Activated CD8-positive, alpha-beta memory T cell treated with anti-CD3 and anti-CD28 coated beads for 1 hour (primary cell): Measurements from ENCODE around the gene AFAP1.

Source experiments
- DNase-seq, 2 donors: peaks; one replicate each; pipeline ENCODE4 v3.0.0-alpha.2; 2020; ENCODE audit warnings: low read depth in 1 of 2; ENCODE audit errors: extremely low read depth in 1 of 2

AFAP1 gene

GRCh38 chr4:7788193-7788592 is 151.5 kb downstream of the AFAP1 start:
- no peak for DNase-seq

- DNase-seq: no peak
These were observed 151.9 kb downstream of the AFAP1 start for GRCh38 chr4:7787681-7788141.

GRCh38 chr4:7787067-7787466 is 152.6 kb downstream of the AFAP1 start:
- DNase-seq: no peak

DNA sequence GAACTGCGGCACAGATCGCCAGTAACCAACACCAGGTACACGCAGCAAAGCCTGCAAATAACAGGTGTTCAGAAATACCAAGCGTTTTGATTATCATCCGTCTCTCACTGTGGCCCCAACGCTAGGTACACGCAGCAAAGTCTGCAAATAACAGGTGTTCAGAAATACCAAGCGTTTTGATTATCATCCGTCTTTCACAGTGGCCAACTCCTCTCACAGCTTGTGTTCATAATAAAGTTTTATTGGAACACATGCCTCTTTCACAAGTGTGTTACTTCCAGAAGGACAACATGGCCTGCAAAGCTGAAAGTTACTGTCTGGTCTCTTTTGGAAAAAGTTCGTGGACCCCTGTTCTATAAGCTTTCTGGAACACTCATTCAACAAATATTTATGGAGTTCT is 153.1 kb downstream of the AFAP1 start:
- no peak for DNase-seq

DNA sequence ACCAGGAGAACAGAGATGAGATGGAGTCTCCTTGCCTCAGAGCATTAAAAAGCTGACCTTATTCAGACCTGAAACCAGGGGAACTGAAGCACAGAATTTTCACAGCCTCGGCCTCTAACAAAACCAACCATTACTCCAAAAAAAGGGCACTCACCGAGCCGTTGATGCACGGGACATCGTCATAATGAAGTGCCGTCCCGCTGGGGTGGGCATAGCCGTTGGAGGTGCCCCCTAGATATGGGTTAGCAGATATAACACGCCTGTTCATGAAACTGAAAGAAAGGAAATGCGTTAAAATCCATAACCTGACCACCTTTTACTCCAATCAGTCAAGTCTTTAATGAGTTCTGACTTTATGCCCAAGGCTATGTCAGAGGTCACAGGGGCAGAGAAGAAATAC is 153.6 kb downstream of the AFAP1 start:
- no peak for DNase-seq

DNA sequence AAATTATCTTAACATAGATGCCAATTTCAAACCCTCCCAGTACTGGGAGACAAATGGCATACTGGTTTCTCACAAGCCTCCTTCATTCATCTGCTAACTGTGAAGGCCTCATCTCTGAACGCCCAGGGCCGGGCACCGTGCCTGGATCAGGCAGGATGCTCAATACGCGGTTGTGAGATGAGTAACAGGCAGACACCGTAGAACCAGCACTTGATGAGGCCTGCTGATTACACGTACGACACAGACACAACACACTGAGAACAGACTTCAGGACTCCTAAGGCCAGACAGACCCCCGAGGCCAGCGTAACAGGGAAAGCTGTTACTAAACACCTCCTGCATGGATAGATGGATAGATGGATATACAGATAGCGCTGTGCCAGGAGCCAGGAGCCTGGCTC is 154.6 kb downstream of the AFAP1 start:
- DNase-seq: no peak

DNA sequence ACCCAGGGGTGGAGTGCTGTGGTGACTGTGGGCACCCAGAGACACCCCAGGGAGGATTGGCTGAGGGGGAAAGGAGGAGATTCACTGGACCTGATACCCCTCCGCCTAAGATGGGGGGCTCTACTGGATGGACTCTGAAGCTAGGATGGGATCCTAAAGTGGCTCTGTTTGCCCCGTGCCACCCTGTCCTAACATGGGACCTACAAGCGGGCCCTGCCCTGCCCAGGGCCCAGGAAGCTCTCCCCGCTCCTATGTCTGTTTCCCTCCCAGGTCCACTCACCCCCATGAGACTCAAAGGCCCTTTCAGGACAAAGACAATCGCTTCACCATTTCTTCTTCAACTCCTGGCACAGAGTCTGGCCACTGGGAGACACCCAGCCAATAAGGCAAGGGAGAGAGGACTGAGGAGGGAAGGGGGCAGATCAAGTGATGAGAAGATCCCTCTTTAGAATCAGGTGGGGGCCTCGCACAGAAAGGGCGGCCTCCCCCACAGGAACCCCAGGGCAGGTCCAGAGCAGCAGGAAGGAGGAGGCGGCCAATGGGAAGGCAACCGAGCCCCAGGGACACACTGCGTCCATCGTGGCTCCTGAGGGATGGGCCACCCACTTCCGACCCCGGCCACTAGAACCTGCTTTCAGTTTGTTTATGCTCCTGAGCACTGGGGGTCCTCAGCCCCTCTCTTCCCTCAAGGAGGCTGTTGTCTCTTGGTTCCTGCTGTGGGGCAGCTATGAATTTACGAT is 155.4 kb downstream of the AFAP1 start:
- no peak for DNase-seq

DNA sequence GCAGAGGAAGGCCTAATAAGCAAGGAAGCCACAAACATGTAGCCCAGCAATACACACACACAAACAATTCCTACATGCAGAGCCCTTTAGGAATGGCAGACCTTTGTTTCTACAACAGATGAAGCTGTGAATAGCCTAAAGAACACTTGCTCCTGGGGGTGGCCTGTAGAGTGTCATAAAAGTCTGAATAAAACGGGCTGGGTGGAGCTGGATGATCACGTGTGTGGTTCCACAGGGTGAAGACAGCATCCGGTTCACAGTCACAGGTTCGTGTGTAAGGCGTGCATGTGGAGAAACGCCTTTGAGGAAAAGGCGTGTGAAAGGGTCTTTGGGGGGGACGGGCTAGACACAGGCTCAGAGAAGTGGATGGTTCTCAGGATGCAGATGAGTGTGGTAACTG is 156.1 kb downstream of the AFAP1 start:
- DNase-seq: no peak

GRCh38 chr4:7782783-7783182 is 156.9 kb downstream of the AFAP1 start:
- no peak for DNase-seq

DNA sequence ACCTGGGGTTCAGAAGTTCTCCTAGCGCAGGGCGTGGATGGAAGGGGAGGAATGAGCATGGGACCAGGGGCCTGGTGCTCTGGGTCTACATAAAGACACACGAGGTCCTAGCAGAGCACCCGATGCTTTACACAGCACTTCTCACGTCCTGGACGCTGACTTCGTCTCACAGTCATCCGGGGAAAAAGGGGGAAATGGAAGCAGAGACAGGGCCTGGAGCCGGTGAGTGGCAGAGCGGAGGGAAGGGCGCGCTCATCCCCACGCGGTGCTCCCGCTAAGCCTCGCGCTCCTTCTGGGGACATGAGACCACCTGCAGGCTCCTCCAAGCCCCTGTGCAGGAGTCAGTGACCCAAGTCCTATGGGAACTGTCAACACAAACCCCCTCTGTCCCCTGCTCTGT is 157.7 kb downstream of the AFAP1 start:
- no peak for DNase-seq

DNA sequence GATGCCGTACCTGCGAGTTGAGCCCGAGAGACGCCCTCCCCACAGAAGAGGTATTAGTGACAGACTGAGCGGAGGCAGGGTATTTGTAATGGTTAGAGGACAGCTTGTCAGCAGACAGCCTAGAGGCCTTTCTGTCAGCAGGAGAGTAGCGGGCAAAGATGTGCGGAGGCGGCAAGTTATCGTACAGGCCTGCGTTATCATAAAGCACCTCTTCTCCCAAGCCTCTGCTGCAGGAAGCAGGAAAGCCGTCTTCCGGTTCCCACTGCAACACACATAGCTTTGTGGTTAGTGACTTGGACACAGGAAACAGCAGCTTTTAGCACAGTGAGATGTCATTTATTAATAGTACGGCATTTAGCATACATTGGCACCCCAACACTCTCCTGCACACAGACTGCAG is 158.3 kb downstream of the AFAP1 start:
- DNase-seq: no peak

- no peak for DNase-seq
These were observed 158.8 kb downstream of the AFAP1 start for GRCh38 chr4:7780751-7781348.

GRCh38 chr4:7779432-7779768 is 160.3 kb downstream of the AFAP1 start:
- DNase-seq: no peak

DNA sequence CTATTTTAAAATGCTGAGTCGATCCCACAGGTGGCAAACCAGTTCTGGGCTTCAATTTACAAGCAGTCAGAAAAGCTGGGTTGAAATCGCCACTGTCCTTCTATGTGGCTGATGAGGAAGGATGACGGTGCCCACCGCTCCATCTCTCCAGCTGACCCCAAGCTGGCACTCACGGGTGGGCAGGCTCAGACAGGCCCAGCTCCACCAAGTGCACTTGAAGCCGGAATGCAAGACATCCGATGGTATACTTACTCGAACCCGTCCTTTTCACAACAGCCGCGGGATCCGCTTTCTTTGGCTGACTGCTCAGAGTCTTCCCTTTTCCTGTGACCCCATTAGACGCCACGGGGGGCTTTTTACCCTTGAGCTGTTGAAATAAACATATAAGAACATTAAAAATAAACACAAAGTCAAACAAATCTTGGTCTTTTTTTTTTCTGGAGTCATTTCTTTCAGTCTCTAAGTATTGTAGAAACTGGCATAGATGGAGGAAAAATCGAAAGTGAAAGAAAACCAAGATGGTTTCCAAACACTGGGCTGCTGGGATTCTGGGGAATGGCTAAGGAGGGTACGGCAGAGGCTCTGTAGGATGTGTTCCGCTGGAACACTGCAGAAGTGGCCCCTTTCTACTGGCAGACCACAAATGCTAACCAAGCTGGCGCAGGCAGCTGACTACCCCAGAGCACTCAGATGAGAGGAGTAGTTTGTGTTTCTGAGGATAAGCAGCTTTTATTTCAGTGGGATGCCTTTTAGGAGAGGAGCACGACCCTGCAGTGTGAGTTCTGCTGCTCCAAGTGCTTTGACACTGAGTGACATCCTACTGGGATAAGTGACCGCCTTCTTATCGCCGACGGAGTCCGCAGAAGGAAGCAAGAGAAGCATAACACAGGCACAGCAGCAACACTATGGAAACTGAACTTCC is 160.9 kb downstream of the AFAP1 start:
- DNase-seq: no peak

DNA sequence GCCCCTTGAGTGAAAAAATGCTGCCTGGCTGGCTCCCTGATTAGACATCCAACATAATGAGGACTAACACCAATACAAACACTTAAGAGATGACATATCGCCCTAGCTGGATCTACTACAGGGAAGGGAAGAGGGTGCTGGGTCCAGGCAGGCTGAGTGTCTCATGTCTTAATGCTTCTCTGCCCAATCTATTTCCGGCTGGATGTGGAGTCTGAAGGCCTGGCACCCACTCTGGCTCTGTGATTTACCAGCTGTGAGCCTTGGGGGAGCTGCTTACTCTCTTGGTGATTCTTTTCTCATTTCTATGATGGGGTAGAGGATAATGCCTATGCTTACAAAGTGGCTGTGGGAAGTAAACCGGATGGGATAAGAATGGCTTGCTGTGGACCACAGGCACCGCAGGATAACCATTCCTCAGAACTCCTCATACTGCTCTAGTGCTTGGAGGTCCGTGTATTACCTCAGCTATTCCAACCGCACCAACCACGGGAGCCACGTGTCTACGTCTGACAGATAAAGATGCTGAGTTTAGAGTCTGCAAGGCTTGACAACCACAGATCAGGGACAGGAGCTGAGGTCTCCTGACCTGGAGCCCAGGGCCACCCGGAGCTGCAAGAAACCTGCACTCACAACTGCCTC is 161.7 kb downstream of the AFAP1 start:
- no peak for DNase-seq

- no peak for DNase-seq
These were observed 162.5 kb downstream of the AFAP1 start for GRCh38 chr4:7777017-7777710.

DNA sequence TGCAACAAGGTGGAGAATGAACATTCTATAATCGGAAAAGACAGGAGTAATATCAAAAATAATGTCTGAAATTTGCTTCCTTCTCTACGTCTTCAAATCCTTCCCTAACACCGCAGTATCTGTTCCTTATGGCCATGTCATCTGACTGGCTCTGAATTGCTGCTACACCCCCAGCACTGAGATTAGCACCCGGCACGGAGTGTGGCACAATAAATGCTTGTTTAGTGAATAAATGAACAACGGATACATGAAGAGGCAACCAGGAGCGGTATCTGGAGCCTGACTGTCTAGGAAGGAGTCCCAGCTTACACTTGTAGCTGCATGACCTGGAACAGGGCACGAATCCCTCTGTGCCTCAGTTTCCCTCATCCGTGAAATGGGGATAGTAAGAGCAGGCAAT is 164.3 kb downstream of the AFAP1 start:
- DNase-seq: no peak

GRCh38 chr4:7774301-7775294 is 165.1 kb downstream of the AFAP1 start:
- no peak for DNase-seq

DNA sequence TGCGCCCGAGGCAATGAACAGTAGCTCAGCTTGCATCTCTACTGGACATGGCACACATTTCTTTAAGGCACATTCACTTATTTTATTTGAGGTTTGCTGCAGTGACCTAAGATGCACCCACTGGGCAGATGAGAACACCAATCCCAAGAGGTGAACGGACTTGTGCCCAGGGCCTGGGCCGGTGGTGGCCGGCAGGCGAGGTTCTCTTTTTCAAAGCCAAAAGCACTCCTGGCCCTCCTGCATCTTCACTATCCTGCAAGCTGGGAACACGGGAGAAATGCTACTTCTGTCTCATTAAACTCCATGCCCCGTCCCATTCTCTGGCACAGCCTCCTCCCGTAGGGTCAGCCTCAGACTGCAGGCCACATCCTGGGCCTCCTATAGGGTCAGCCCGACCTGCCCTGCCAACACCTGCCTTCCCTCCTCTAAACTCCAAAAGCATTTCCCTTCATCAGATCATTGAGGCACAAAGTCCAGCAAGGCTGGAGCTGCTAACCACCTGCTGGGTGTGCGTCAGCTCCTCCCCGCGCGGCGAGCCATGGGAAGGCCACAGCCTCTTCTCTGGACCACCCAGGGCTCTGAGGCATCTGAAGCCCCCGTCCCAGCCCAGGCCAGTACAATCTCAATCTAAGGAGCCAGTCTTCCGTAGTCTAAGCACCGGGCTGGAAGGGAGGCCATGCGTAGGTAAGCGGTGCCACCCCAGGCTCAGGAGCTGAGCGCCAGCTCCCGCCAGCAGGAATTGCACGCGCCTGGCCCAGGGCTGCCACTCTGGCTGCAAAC is 166.1 kb downstream of the AFAP1 start:
- no peak for DNase-seq
